ENCODE results near the gene CCDC157.
A peak's percentile ranks its signal among the peaks of the same experiment; 100 is the strongest.
"Not testable (repeated sequence)": the region's sequence is repeated elsewhere in the genome, so short reads cannot be mapped to it uniquely, and the experiment has no call there.

The CCDC157 gene

GRCh38 chr22:30386960-30387827, 30.4 kb downstream of the CCDC157 start, which contains the start of gene RNF215:
Gene RNF215, minus strand, starts transcription at chr22:30387411. Its CDS starts 98 bp downstream, at chr22:30387313.
- peak; percentile 41 to 67 for DNase-seq (ENCODE audit: extremely low read depth in 1 of 2, low read depth in 1 of 2)

DNA sequence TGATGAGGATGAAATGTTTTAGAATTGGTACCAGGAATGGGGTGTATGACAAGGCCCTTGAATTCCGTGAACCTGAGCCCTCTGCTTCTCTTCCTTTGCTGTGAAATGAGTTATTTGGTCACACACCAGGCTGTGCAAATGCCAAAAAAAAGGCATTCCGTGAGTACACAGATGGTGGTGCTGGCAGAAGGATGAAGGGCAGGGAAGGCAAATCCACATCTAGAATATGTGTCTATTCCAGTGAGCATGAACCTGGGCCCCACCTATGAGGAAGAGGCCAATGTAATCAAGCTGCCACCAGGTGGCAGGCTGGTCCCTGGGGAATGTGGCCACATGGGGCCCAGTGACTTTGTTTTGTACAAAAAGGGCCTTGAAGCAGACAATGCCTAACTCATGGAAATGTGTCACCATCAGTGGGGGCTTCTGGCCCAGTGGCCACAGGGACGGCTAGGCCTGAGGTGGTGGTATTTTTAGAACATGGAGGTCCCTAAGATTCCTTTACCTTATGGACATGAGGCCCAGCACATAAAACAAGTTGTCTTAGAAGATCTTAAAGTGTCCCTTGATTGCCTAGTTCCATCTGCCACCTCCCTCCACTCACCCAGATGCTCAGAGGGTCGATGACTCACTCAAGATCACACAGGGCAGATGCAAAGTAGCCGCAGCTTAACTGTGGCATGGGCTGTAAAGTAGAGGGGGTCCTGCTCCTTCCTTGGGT, 34.3 kb downstream of the CCDC157 start:
- DNase-seq (ENCODE audit: extremely low read depth in 1 of 2, low read depth in 1 of 2), result peak; percentile 58 to 67

DNA sequence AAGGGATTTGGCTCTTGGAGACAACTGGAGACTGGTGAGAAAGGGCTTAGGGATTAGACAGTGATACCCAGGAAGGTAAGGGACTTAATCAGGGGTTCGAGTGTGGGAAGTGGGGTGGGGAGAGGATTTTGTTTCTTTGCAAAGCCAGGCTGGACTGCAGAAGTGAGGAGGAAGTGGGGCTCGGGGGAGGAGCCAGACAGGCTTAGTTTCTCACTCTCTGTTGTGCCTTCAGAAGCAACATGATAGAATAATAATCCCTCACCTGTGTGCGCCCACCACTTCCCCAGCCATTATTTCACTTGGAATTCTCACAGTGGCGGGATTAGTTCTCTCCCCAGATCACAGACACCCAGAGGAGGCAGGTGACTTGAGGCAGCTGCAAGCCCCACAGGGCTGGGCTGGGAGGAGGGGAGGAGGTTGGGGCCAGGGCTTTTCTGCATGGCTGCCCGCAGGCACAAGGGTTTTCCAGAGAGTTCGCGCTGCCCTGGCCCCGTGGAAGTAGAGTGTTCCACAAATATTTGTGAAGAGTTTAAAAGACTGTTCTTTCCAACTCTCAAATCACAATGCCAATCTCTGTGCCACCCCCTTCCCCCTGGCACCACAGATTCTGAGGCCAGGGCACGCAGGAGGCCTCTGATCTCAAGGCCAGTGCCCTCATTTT, 36.0 kb downstream of the CCDC157 start:
- DNase-seq (ENCODE audit: extremely low read depth in 1 of 2, low read depth in 1 of 2), result no peak

GRCh38 chr22:30393322-30393680, 36.5 kb downstream of the CCDC157 start:
- DNase-seq (ENCODE audit: extremely low read depth in 1 of 2, low read depth in 1 of 2), result no peak

DNA sequence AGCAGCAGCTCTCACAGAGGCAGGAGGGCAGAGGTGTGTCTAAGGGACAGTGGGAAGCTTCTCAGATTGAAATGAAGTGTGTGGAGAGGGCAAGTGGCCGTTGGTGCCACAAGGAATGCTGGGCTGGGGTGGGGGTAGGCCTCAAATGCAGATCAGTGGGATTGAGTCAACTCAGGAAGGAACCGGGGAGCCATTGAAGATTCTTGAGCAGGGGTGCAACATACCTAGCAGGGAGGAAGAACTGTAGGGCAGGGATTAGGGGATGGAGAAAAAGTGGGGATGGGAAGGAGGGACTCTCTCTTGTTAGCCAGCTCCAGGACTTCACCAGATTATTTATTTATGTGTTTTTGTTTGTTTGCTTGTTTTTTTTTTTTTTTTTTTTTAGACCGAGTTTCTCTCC, 37.1 kb downstream of the CCDC157 start:
- DNase-seq (ENCODE audit: extremely low read depth in 1 of 2, low read depth in 1 of 2), result no peak

DNA sequence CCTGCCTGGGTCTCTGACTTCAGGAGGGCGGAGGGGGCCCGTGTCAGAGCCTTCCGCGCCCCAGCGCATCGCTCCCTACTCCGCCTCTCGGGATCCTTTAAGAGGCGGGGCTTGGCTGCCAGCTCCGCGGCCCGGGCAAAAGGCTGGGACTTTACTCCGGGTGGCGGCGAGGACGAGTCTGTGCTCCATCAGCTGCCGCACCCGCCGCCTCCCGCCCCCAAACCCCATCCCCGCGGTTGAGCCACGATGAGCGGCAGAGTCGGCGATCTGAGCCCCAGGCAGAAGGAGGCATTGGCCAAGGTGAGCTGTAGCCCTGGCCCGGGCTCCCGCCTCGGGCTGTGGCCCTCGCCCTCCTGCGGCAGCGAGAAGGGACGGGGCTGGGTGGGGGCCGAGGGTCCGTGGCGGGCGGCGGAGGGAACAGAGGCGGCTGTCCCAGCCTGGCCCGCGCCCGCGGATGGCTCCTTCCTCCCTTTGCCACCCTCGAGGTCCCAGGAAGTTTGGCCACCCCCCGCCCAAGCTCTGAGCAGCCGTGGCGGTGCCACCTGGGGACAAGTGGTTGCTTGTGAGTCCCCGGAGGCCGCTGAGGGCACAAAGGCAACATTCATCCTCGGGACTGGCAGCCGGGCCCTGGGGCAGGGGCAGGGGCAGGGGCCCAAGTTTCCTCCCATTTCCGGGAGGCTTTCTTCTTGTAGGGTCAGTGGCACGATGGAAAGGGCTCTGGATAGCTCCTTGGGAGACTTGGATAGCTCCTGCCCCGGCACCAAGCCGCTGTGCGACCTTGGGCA, 40.3 kb downstream of the CCDC157 start, which contains the start of gene SEC14L2:
Gene SEC14L2 (plus strand): TSS at position 148 of the 785 bp plus-strand sequence. CDS start 99 bp downstream, at position 247.
- DNase-seq (ENCODE audit: extremely low read depth in 1 of 2, low read depth in 1 of 2), result peak; percentile 51 to 54

GRCh38 chr22:30397656-30398635, 41.1 kb downstream of the CCDC157 start:
- DNase-seq (ENCODE audit: extremely low read depth in 1 of 2, low read depth in 1 of 2), result no peak

DNA sequence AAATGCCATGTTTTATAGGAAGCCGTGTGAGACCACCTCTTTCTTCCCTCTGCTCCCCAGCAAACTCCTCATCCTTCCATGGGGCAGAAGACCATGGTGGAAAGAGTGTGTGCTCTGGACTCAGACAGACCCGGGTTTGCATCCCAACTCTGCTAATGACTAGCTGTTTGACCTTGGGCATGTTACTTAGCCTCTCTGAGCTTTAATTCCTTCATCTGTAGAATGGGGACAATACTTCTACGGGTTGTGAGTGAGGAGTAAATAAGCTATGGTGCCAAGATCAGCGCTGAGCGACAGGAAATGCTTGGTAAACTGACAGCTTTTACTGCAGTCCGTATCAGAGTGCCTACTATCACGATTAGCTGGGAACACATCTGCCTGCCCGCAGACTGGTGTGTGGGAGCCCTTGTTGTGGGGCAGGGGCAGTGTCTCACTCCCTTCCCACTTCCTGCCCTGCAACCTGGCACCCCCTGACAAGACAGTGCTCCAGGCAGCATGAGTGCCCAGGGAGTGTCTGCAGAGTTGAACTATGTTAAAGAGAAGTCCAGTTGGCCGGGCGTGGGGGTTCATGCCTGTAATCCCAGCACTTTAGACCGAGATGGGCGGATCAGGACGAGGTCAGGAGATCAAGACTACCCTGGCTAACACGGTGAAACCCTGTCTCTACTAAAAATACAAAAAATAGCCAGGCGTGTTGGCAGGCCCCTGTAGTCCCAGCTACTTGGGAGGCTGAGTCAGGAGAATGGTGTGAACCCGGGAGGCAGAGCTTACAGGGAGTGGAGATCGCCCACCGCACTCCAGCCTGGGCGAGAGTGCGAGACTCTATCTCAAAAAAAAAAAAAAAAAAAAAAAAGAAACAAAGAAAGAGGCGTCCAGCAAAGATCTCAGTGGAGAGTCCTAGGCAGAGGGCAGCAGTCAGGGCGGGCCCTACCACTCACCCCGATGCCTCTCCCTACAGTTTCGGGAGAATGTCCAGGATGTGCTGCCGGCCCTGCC, 42.2 kb downstream of the CCDC157 start:
- DNase-seq (ENCODE audit: extremely low read depth in 1 of 2, low read depth in 1 of 2), result no peak

GRCh38 chr22:30399718-30400117, 42.9 kb downstream of the CCDC157 start:
- no peak for DNase-seq (ENCODE audit: extremely low read depth in 1 of 2, low read depth in 1 of 2)

DNA sequence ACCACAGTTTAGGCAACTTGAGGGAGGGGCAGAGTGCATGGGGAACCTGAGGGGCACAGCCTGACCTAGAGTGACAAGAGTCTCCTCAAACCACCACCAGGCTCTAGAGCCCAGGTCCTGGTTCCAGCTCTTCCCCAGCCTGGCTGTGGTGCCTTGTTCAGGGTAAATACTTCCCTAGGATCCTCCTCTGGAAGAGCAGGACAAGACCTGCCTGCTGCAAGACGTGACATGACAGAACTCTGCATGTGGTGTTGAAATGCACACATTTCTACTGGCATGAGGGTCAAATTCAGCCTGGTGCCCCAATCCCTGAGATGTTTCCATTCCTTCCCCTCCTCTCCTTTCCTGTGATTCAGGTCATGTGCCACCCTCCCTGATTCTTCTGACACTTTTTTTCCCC, 43.4 kb downstream of the CCDC157 start:
- DNase-seq (ENCODE audit: extremely low read depth in 1 of 2, low read depth in 1 of 2), result no peak

GRCh38 chr22:30401024-30401423, 44.2 kb downstream of the CCDC157 start:
- not testable (repeated sequence) for DNase-seq (ENCODE audit: extremely low read depth in 1 of 2, low read depth in 1 of 2)

- DNase-seq (ENCODE audit: extremely low read depth in 1 of 2, low read depth in 1 of 2), result no peak
Observed at GRCh38 chr22:30402028-30402765, 45.4 kb downstream of the CCDC157 start.

GRCh38 chr22:30402766-30403104, 45.9 kb downstream of the CCDC157 start:
- DNase-seq (ENCODE audit: extremely low read depth in 1 of 2, low read depth in 1 of 2), result not testable (repeated sequence)

GRCh38 chr22:30404307-30404706, 47.5 kb downstream of the CCDC157 start:
- no peak for DNase-seq (ENCODE audit: extremely low read depth in 1 of 2, low read depth in 1 of 2)

- DNase-seq (ENCODE audit: extremely low read depth in 1 of 2, low read depth in 1 of 2), result no peak
Observed at GRCh38 chr22:30405731-30406130, 48.9 kb downstream of the CCDC157 start.

DNA sequence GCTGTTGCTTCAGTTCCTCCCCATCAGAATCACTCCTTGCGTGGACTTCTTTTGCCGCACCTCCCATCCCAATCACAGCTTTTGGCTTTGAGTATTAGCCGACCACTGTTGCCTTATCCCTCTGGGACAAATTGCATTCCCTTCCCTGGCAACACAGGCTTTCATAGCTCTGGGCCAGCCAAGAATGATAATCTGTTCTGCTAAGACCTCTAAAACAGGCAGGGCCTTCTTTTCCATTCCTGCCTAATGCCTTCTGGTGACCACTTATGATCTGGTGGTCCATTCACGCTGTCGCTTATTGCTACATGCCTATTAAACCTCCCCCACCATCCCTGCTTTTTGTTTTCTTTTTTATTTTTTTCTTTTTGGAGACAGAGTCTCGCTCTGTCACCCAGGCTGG, 49.6 kb downstream of the CCDC157 start:
- DNase-seq (ENCODE audit: extremely low read depth in 1 of 2, low read depth in 1 of 2), result no peak

- no peak for DNase-seq (ENCODE audit: extremely low read depth in 1 of 2, low read depth in 1 of 2)
Observed at GRCh38 chr22:30408388-30409102, 51.7 kb downstream of the CCDC157 start.
